Hepatocyte (in vitro differentiated cells): Measurements from ENCODE around the gene SDK1.

Experiments used
- EZH2 ChIP-seq: fragments of 200-600 bp; sonication (generic); IDR thresholded peaks from 2 replicates; pipeline ENCODE4 v1.6.1; 2016; ENCODE audit warnings: antibody characterized with exemption, mild to moderate bottlenecking, borderline replicate concordance
- EZH2phosphoT487 ChIP-seq: fragments of 200-600 bp; sonication (generic); IDR thresholded peaks from one replicate; pipeline ENCODE4 v1.6.1; 2018; ENCODE audit warnings: antibody characterized with exemption, mild to moderate bottlenecking, low read depth, moderate library complexity; ENCODE audit not compliant: unreplicated experiment, severe bottlenecking
- TF ChIP-seq, protein P1 (sequence below): fragments of 200-600 bp; sonication (generic); IDR thresholded peaks from 2 replicates; pipeline ENCODE4 v1.5.1; 2016; ENCODE audit warnings: antibody characterized with exemption, mild to moderate bottlenecking; ENCODE audit not compliant: poor library complexity

DNA sequence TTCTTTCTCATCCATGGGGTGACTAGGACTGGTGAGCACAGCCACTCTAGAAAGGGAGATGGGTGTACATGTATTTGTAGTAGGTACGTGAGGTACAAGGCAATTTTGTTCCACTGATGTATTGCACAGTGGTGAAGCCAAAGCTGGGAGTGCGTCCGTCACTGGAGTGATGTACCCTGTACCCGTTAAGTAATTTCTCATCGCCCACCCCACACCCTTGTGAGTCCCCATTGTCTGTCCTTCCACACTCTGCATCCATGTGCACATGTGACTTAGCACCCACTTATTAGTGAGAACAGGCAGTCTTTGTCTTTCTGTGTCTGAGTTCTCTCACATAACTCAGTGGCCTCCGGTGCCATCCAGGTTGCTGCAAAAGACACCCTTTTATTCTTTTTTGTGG lies 658.3 kb downstream of the SDK1 start:
- TF ChIP-seq, protein P1, sequence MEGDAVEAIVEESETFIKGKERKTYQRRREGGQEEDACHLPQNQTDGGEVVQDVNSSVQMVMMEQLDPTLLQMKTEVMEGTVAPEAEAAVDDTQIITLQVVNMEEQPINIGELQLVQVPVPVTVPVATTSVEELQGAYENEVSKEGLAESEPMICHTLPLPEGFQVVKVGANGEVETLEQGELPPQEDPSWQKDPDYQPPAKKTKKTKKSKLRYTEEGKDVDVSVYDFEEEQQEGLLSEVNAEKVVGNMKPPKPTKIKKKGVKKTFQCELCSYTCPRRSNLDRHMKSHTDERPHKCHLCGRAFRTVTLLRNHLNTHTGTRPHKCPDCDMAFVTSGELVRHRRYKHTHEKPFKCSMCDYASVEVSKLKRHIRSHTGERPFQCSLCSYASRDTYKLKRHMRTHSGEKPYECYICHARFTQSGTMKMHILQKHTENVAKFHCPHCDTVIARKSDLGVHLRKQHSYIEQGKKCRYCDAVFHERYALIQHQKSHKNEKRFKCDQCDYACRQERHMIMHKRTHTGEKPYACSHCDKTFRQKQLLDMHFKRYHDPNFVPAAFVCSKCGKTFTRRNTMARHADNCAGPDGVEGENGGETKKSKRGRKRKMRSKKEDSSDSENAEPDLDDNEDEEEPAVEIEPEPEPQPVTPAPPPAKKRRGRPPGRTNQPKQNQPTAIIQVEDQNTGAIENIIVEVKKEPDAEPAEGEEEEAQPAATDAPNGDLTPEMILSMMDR, result no peak
- no peak for TF ChIP-seq EZH2
- no peak for TF ChIP-seq EZH2phosphoT487
